GM21423 (cell line): Measurements from ENCODE around the gene RABAC1.
A peak's percentile ranks its signal among the peaks of the same experiment; 100 is the strongest.
"Not testable (repeated sequence)": the region's sequence is repeated elsewhere in the genome, so short reads cannot be mapped to it uniquely, and the experiment has no call there.

Experiments
- ATAC-seq: cut with Tn5 transposase; IDR thresholded peaks from one replicate; pipeline ENCODE4 v1.9.1; 2021; ENCODE audit warnings: mild to moderate bottlenecking, moderate library complexity; ENCODE audit not compliant: unreplicated experiment

Gene RABAC1

GRCh38 chr19:41947091-41947490, 12.0 kb downstream of the RABAC1 start:
- no peak for ATAC-seq

- ATAC-seq: peak; percentile 85
Observed at GRCh38 chr19:41945135-41945766, 13.9 kb downstream of the RABAC1 start.

- no peak for ATAC-seq
Observed at GRCh38 chr19:41944336-41944735, 14.8 kb downstream of the RABAC1 start.

- ATAC-seq: no peak
Observed at GRCh38 chr19:41941410-41942202, 17.5 kb downstream of the RABAC1 start.

GRCh38 chr19:41940731-41941409, 18.3 kb downstream of the RABAC1 start:
- ATAC-seq: no peak

- no peak for ATAC-seq
Observed at GRCh38 chr19:41939861-41940730, 19.0 kb downstream of the RABAC1 start.

GRCh38 chr19:41939209-41939608, 19.9 kb downstream of the RABAC1 start:
- ATAC-seq: not testable (repeated sequence)

- no peak for ATAC-seq
Observed at GRCh38 chr19:41937525-41938468, 21.3 kb downstream of the RABAC1 start.

GRCh38 chr19:41936961-41937360, 22.2 kb downstream of the RABAC1 start:
- no peak for ATAC-seq

- no peak for ATAC-seq
Observed at GRCh38 chr19:41936416-41936850, 22.7 kb downstream of the RABAC1 start.

GRCh38 chr19:41935760-41936415, 23.2 kb downstream of the RABAC1 start:
- ATAC-seq: no peak

GRCh38 chr19:41934849-41935374, 24.2 kb downstream of the RABAC1 start:
- no peak for ATAC-seq

- no peak for ATAC-seq
Observed at GRCh38 chr19:41933693-41934426, 25.3 kb downstream of the RABAC1 start.

- ATAC-seq: no peak
Observed at GRCh38 chr19:41932720-41933332, 26.3 kb downstream of the RABAC1 start.

- no peak for ATAC-seq
Observed at GRCh38 chr19:41932259-41932719, 26.8 kb downstream of the RABAC1 start.

GRCh38 chr19:41930926-41931592, 28.1 kb downstream of the RABAC1 start:
- ATAC-seq: no peak

- ATAC-seq: no peak
Observed at GRCh38 chr19:41930322-41930722, 28.8 kb downstream of the RABAC1 start.
